ENCODE data around the gene CLEC2A.

Gene CLEC2A

GRCh38 chr12:9897535-9897934, 34.6 kb downstream of the CLEC2A start:
- TF ChIP-seq, protein P1, sequence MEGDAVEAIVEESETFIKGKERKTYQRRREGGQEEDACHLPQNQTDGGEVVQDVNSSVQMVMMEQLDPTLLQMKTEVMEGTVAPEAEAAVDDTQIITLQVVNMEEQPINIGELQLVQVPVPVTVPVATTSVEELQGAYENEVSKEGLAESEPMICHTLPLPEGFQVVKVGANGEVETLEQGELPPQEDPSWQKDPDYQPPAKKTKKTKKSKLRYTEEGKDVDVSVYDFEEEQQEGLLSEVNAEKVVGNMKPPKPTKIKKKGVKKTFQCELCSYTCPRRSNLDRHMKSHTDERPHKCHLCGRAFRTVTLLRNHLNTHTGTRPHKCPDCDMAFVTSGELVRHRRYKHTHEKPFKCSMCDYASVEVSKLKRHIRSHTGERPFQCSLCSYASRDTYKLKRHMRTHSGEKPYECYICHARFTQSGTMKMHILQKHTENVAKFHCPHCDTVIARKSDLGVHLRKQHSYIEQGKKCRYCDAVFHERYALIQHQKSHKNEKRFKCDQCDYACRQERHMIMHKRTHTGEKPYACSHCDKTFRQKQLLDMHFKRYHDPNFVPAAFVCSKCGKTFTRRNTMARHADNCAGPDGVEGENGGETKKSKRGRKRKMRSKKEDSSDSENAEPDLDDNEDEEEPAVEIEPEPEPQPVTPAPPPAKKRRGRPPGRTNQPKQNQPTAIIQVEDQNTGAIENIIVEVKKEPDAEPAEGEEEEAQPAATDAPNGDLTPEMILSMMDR (IDR thresholded peaks at IDR 0.05; ENCODE audit: insufficient read depth, low read length, poor library complexity, severe bottlenecking): no peak
- TF ChIP-seq EZH2phosphoT487 (conservative IDR thresholded peaks at IDR 0.05; ENCODE audit: low read length): no peak
- Histone ChIP-seq H3K9me2 (replicated peaks; ENCODE audit: insufficient read depth, low read length) (no peaks in the 10 kb centered on the region), H3K4me2 (ENCODE audit: low read depth, low read length, poor library complexity, severe bottlenecking) (no peak overlapping the region), H3K27me3 (ENCODE audit: low read length) (no peaks in the 10 kb centered on the region), H3K4me3 (ENCODE audit: insufficient read depth, low read length, poor library complexity, severe bottlenecking) (no peak overlapping the region), H3K9me3 (ENCODE audit: insufficient read depth, low read length) (no peaks in the 10 kb centered on the region), H4K20me1 (ENCODE audit: low read depth, low read length) (no peaks in the 10 kb centered on the region), H3K36me3 (ENCODE audit: low read length) (no peaks in the 10 kb centered on the region), H3F3A (ENCODE audit: insufficient read depth) (no peaks in the 10 kb centered on the region), H2AFZ (ENCODE audit: low read depth, low read length, severe bottlenecking) (no peak overlapping the region), H3K79me2 (ENCODE audit: insufficient read depth, low read length) (no peaks in the 10 kb centered on the region), H3K27ac (ENCODE audit: low read depth, low read length) (no peak overlapping the region), H3K9ac (ENCODE audit: low read length) (no peak overlapping the region)

GRCh38 chr12:9895215-9895971, 36.8 kb downstream of the CLEC2A start:
- TF ChIP-seq, protein P1 (IDR thresholded peaks at IDR 0.05; ENCODE audit: insufficient read depth, low read length, poor library complexity, severe bottlenecking): no peak
- TF ChIP-seq EZH2phosphoT487 (conservative IDR thresholded peaks at IDR 0.05; ENCODE audit: low read length): no peak
- Histone ChIP-seq H3K79me2 (ENCODE audit: insufficient read depth, low read length) (no peaks in the 10 kb centered on the region), H3K9me2 (replicated peaks; ENCODE audit: insufficient read depth, low read length) (no peaks in the 10 kb centered on the region), H3F3A (ENCODE audit: insufficient read depth) (no peaks in the 10 kb centered on the region), H3K36me3 (ENCODE audit: low read length) (no peaks in the 10 kb centered on the region), H4K20me1 (ENCODE audit: low read depth, low read length) (no peaks in the 10 kb centered on the region), H2AFZ (ENCODE audit: low read depth, low read length, severe bottlenecking) (no peak overlapping the region), H3K27ac (ENCODE audit: low read depth, low read length) (no peak overlapping the region), H3K4me3 (ENCODE audit: insufficient read depth, low read length, poor library complexity, severe bottlenecking) (no peak overlapping the region), H3K27me3 (ENCODE audit: low read length) (no peaks in the 10 kb centered on the region), H3K9ac (ENCODE audit: low read length) (no peak overlapping the region), H3K4me2 (ENCODE audit: low read depth, low read length, poor library complexity, severe bottlenecking) (no peak overlapping the region), H3K9me3 (ENCODE audit: insufficient read depth, low read length) (no peaks in the 10 kb centered on the region)

DNA sequence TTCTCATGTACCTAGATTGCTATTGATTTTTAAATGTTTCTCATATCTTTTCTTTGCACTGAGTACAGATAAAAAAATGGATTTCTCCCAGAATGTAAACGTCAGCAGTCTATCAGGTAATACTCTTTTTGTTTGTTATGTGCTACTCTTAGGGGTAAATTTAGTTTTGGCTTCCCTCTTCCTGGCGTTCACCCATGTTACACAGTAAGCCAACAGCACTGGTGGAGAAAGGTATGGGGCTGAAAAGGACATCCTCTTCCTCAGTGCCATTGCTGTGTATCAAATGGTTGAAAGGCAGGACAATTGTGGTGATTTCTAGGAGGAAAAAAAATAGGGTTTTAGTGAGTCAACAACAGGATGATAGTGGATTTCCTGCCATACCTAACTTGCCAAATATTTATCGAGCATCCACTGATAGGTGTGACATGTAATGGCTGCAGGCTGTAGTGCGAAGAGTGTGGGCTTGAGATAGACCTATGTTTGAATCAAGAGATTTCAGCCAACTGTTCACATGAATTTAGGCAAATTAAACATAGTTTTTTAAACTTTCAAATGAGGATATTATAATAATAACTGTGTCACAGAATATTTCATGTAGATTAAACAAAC, 43.4 kb downstream of the CLEC2A start:
- no peak overlapping the region for H3K27ac ChIP-seq (ENCODE audit: low read depth, low read length)
- H3K4me3 ChIP-seq (ENCODE audit: insufficient read depth, low read length, poor library complexity, severe bottlenecking): no peak overlapping the region
- H3K4me2 ChIP-seq (ENCODE audit: low read depth, low read length, poor library complexity, severe bottlenecking): no peak overlapping the region
- no peak overlapping the region for H3K9ac ChIP-seq (ENCODE audit: low read length)
- no peaks in the 10 kb centered on the region for H3K9me2 ChIP-seq (replicated peaks; ENCODE audit: insufficient read depth, low read length)
- H3F3A ChIP-seq (ENCODE audit: insufficient read depth): no peaks in the 10 kb centered on the region
- H2AFZ ChIP-seq (ENCODE audit: low read depth, low read length, severe bottlenecking): no peak overlapping the region
- no peaks in the 10 kb centered on the region for H3K36me3 ChIP-seq (ENCODE audit: low read length)
- TF ChIP-seq EZH2phosphoT487 (conservative IDR thresholded peaks at IDR 0.05; ENCODE audit: low read length): no peak
- TF ChIP-seq, protein P1 (IDR thresholded peaks at IDR 0.05; ENCODE audit: insufficient read depth, low read length, poor library complexity, severe bottlenecking): no peak
- H3K9me3 ChIP-seq (ENCODE audit: insufficient read depth, low read length): no peaks in the 10 kb centered on the region
- no peaks in the 10 kb centered on the region for H3K79me2 ChIP-seq (ENCODE audit: insufficient read depth, low read length)
- no peaks in the 10 kb centered on the region for H4K20me1 ChIP-seq (ENCODE audit: low read depth, low read length)
- no peaks in the 10 kb centered on the region for H3K27me3 ChIP-seq (ENCODE audit: low read length)
